Thyroid gland (tissue), 4 donors: Measurements from ENCODE around the gene ZNF518B.

Source experiments
- POLR2A ChIP-seq, 2 donors: fragments of 450-650 bp; IDR thresholded peaks; one replicate each; pipeline ENCODE4 v1.6.1; 2017; ENCODE audit warnings: antibody characterized with exemption in 2 of 2, mild to moderate bottlenecking in 2 of 2, moderate library complexity in 1 of 2
- TF ChIP-seq, protein P1 (sequence below), 6 experiments: fragments of 200-600 bp in 3 of 6; fragments of 450-650 bp in 3 of 6; sonication (generic) in 3 of 6; IDR thresholded peaks; one replicate each; pipeline ENCODE4 v1.5.1; 2016 to 2019; ENCODE audit warnings: antibody characterized with exemption in 6 of 6, mild to moderate bottlenecking in 2 of 6, inconsistent platforms in 1 of 6, moderate library complexity in 1 of 6

DNA sequence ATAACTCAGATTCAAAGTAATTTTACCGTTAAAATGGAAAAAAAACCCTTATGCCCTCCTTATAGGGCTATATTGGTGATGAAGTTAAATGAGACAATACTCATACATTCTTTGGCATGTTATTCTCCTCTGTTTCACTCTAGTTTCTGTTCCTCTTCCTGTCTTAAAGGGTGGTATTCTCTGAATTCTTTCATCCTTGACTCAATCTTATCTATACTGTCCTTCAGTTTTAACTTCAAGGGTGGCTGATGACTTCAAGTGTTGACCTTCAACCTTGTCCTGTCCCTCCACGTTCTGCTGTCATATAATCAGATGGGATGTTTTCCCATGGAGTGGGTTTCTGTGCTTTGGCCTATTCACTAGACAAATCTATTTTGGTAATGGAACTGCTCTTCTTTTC is 44.0 kb downstream of the ZNF518B start:
- TF ChIP-seq, protein P1, sequence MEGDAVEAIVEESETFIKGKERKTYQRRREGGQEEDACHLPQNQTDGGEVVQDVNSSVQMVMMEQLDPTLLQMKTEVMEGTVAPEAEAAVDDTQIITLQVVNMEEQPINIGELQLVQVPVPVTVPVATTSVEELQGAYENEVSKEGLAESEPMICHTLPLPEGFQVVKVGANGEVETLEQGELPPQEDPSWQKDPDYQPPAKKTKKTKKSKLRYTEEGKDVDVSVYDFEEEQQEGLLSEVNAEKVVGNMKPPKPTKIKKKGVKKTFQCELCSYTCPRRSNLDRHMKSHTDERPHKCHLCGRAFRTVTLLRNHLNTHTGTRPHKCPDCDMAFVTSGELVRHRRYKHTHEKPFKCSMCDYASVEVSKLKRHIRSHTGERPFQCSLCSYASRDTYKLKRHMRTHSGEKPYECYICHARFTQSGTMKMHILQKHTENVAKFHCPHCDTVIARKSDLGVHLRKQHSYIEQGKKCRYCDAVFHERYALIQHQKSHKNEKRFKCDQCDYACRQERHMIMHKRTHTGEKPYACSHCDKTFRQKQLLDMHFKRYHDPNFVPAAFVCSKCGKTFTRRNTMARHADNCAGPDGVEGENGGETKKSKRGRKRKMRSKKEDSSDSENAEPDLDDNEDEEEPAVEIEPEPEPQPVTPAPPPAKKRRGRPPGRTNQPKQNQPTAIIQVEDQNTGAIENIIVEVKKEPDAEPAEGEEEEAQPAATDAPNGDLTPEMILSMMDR (IDR thresholded peaks at IDR 0.05) = no peak
- no peak for TF ChIP-seq POLR2A (IDR thresholded peaks at IDR 0.05)
